GM15510 (cell line): ENCODE data around the gene DISC1.

Source experiments
- POLR2A ChIP-seq: IDR thresholded peaks from 3 replicates; pipeline ENCODE4 v1.6.1; 2011; ENCODE audit warnings: borderline replicate concordance; ENCODE audit not compliant: insufficient read length; ENCODE audit errors: extremely low read depth

The DISC1 gene

DNA sequence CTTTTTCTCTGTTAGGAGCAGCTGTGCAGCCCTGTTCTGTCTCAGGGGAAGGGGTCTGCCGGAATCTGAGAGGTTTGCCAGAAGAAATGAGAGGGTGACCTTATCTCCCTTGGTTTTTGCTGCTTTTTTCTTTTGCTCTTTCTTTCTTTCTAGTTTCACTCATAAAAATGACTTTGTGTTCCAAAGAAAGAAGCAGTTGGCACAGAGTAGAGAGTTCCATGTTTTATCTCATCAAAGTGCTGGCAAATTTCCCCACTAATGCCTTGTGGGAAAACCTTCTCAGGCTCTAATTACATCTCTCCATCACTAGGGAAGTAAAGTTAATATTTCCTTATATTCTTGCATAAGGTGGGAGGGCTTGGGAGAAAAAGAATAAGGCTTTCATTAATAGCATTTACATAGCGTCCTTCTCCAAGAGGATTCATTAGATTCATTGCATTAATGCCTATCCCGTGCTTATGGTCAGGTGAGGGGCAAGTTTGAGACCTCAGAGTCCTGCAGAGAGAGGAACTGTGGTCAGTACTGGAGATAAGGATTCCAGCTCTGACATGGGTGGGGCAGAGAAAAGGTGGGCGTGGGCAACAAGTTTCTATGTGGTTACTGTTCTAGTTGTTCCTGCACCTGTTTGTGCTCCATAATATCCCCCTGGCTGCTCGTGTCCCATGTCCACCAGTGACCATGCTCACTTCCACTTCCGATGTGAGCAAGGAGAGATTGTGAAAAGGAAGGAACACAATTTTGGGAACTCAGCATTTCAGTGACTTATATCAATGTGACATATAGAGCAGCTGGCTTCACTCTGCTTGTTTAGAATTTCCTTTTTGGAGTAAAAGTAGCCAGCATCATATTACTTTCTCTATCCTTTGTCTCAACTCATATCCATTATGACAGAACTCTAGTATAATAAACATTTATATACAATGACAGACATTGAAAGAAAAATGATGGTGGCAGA is 79.5 kb downstream of the DISC1 start:
- no peak for TF ChIP-seq POLR2A

DNA sequence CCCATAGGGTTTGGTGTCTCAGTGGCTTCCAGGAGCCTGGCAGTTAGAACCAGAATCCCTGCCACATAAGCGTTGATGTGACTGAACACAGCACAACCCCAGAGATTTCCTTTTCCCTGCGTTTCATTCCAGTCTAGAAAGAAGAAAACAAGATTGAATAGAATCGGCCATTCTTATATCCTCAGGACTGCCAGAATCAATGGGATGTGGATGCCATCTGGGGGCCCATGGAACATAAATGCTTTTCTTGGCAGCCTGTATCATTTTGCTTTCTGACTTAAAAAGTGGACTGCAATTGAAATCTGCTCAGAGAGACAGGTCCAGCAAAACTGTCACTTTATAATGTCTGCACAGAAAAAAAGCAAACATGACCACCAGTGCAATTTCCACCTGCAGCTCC is 80.3 kb downstream of the DISC1 start:
- no peak for TF ChIP-seq POLR2A

DNA sequence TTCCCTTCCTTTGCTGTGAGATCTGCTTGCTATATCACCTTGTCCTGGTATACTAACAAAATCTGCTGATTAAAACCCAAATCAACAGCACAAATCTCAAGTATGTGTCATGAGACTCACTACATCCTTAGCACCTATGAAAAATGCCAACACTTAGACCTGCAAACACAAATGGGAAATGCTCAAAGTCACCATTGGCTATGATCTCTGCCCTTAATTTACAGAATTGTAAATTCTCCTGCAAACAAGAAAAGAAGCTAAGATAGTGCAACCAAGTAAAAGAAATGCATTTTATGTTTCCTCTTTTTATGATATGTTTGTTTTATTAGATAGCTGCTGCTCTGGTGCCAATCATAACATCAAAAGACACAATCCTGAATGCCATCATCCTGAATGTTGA is 80.8 kb downstream of the DISC1 start:
- no peak for TF ChIP-seq POLR2A

DNA sequence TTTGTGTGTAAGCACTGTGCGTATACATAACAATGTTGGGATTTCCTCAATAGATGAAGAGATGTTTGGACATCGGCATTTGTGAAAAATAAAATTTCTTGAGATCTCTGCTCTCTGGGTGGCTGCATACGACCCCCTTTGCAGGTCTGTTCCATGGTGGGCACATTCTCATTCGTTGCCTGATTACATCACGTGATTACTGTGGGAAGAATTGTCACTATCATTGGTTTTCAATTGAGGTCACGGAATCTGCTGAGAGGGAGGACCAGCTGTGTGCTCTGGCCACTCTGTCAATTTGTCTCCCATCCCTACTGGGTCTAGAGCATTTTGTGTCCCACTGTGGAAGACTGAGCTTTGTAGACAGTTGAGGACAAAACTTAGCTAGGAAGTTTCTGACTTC is 81.8 kb downstream of the DISC1 start:
- TF ChIP-seq POLR2A: no peak

DNA sequence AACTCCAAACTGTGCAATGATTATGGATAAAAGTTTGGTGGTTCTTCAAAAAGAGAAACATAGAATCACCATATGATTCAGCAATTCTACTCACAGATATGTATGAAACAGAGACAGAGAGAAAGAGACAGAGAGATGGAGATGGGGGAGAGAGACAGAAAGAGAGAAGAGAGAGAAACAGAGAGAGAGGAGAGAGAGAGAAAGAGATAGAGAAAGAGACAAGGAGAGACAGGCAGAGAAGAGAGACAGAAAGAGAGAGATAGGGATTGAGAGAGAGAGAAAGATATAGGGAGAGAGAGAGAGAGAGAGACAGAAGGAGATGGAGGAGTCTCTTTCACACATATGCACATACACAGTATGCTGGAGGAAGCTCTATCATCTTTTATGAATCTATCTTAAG is 87.8 kb downstream of the DISC1 start:
- TF ChIP-seq POLR2A: no peak

DNA sequence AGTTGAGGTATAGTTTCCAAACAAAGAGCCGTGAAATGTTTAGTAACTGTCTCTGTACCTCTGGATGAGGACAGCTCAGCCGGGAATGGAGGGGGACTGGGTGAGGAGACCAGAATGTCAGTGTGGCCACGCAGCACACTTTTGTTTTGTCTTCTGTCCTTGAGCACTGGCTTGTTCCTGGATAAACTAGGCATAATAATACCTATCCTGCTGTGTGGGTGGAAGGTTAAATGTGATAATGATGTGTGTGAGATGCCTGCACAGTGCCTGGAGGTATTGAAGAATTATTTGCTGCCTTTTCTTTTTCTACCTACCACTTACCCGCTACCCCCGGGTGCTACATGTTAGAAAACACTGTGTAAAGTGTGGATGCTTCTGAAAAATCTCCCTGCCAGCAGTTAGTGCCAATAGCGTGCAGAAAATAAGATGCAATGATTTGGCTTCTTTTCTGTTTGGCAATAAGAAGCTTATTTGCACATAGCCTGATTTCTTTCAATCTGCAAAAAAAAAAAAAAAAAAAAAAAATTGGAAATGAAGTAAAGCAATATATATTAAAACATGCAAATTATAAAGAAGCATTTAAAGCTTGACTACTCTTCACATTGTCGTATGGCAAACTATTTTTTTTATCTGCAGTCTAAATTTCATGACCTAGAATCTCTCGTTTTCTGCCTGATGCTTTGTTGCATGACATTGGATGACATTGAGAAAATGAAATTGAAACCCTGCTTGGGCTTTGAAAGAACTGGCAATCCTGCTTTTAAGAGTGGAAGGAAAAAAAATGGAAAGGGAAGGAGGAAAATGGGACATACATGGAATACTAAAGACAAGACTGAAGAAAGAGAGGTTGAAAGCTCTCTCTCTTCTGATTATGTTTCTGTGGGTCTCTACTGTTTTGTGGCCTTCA is 89.5 kb downstream of the DISC1 start:
- no peak for TF ChIP-seq POLR2A

DNA sequence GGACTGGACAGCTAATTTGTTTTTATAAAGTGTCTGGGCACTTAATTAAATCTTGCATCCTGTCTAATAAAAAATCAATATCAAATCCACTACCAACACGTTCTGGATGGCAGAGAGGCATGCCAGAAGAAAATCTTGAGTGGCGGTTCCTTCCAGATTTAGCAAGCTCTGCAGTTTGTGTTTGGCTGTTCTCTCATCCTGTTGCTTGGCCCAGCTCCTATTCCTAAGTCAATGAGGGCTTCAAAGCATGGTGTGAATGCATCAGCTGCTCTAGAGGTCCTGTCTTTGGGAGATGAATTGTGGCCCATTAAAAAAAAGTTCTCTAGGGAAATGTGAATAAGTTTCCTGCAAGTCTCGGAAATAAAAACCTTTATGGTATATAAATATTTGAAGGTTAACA is 90.3 kb downstream of the DISC1 start:
- TF ChIP-seq POLR2A: no peak

DNA sequence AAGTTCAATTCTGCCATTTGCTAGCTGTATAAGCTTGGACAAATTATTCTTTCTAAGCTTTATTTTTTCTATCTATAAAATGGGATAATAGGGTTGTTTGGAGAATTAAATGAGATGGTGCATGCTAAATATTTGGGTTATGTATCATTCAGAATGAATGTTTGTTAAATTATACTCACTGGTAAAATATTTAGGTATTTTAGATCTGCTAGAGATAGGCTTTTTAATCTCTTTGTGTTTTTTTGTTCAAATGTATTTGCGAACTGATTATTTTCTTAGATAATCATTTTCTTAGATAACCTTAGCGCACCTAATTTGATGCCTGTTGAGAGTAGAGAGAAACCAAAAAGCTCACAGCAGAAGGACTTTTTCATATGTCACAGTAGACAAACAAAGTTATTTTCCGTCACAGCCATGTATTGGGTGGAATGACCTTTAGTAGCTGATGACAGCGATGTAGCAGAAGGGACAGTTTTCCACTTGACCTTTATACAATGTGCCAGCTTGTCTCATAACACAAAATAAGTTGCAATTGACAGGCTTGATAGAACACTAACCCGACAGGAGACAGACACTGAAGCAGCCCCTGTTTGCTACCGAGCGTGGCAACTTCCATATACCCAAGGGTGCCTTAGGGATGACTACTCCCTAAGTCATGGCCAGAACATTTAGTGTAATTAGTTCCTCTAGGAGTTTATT is 93.0 kb downstream of the DISC1 start:
- TF ChIP-seq POLR2A: no peak

DNA sequence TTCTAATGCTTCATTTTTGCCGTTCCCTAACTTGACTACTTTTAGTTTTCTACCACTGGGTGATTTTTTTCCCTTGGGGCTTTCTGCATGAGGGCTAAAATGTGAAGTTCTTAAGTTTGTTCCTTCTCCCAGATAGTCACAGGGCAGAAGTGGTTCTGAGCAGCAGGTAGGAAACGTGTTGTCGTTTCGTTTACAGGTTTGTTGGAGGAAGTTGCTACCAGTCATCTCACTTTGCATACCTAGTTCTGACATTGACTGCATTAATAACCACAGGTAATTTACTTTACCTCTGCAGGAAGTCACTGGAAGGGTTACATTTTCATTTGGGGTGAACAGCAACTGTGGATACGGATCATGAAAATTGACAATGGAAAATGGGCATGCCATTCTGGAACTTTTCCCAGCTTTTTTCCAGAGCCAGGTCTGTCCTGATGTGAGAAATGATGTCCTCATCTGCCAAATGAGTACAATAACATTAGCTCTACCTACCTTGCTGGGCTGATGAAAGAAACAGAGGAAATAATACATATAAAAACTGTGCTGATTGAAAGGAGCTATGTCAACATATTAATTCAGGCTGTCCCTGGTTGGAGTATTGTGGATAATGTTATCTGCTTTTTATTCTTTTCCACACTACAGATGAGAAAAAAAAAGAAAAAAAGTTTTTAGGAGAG is 94.2 kb downstream of the DISC1 start:
- no peak for TF ChIP-seq POLR2A

DNA sequence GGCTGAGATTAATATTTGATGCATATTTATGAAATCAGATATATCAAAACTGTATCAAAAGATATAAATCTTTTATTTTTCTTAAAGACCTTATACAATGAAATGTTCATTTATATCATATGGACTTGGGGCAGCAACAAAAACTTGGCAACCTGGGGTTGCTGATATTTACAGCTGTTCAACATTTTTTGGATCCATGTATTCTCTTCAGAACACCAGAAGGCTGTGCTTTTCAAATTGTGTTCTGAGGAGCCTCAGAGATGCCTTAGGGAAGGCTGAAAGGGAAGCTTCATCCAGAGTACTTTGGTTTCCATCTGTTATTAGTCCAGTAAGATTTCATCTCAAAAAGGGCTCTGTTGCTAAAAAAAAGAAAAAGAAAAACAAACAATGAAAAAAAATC is 94.8 kb downstream of the DISC1 start:
- no peak for TF ChIP-seq POLR2A

DNA sequence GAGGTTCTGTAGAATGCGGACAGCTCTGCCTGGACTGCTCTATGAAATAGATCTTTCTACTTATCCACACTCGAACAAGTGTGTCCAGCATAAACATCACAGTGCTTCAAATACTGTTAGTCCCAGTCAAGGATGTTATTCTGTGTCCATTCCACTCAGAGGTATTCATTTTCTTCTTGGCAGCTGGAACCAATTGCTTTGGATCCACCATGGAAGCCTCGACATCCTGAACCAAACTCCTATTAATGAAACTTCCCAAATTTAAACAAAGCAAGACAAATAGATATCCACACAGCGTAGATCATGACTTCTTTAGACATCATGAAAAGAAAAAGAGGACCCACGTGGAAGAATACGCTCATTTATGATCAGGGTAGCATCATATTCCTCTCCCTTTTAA is 95.8 kb downstream of the DISC1 start:
- TF ChIP-seq POLR2A: no peak

DNA sequence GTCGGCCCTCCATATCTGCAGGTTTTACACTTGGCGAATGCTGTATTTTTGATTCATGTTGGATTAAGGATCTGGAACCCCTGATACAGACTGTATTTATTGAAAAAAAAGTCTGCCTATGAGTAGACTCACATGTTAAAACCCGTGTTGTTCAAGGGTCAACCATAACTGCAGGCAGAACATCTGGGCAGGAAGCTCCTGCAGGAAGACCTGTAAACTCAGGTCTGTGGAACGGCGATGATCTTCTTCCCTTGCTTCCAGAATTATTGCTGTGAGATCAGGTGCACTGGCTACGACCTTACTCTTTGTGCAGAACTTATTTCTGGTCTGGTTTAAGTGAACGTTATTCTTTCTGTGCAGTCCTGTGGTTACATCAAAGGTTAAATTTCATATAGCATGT is 96.6 kb downstream of the DISC1 start:
- TF ChIP-seq POLR2A: no peak

DNA sequence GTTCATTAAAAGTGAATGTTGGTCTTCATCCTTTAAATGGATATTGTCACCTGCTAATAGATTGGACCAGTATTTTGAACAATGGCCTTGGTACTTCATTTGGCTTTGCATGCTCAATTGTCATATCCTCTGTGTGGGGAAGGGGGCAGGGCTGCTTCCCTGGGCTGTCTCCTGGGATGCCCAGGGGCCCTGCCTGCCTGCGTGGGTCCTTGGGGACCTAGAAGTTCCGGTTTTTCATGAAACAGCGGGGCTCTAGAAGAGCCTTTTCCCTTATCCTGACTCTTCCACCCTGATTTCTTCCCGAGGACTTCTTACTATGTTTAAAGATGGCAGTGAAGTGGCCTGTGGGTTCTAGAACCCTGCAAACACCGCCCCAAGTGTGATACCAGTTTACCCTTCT is 97.5 kb downstream of the DISC1 start:
- TF ChIP-seq POLR2A: no peak

DNA sequence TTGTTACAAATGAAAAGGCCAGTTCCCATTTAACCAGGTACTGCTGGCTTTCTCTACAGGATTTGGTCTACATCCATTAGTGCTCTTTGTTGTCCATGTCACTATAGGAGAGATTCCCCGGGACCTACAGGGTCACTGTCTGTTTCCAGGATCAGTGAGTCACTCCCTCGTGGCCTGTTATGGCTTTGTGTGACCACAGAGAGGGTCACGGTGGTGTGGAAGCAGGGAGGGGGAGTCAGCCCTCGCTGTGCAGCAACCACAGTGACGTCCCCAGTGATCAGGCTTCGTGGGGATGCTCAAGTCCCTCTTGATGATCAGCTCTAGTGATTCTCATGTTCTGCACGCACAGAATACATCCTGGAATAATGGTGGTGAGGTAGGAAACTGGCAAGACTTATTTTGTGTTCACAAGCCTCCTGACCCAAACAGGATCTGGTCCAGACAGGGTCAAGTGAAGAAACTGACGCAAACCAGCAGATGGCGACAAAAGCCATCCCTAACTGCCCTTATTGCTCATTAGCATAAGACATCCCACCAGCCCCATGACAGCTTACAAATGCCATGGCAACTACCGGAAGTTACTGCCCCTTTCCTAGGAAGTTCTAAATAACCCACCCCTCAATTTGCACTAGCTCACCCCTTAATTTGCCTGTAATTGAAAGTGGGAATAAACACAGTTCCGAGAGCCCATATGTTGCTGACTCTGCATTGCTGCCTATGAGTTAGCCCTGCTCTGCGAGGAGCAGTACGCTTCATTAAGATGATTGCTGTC is 98.5 kb downstream of the DISC1 start:
- no peak for TF ChIP-seq POLR2A

DNA sequence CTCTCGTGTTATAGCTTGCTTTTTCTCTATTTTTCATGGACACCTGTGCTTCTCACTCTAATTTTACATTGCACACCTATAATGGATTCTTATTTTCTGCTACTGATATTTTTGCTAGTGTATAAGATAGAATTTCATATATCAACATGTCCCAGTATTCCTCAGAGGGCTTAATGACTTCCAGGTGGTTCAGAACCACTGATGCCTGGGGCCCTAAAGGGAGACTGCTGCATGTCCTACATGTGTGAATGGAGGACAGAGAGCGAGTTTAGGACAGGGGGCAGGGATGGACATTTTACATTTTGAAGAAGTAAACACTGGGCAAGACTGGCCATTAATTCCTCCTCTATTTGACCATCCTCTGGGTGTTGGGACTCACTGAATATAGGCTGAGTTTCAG is 100.6 kb downstream of the DISC1 start:
- TF ChIP-seq POLR2A: no peak

DNA sequence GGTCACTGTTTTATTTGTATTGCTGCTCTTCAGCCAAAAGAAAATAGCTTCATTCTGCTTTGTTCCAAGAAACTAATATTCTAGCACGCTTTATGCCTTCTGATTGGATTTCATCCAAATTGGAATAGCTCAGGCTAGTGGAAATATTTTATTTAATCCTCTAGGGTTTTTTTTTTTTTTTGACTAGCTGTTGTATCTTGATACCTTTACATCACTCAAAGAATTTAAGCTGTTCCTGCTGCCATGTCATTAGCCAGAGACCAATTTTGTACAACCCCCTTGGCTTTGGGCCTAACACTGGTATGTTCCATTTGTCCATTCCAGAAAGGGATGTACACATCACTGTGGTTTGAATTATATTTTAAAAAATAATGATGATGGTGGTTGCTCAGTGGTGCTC is 103.0 kb downstream of the DISC1 start:
- no peak for TF ChIP-seq POLR2A
